Gastroesophageal sphincter (tissue), 3 donors: ENCODE measurements around the gene SHOC2.

Experiments
- CTCF ChIP-seq, 4 experiments: fragments of 200-600 bp in 2 of 4; fragments of 450-650 bp in 2 of 4; sonication (generic) in 1 of 4; IDR thresholded peaks; one replicate each; pipeline ENCODE4 v1.5.1; 2017 to 2019; ENCODE audit warnings: antibody characterized with exemption in 4 of 4, mild to moderate bottlenecking in 2 of 4, moderate library complexity in 2 of 4
- EP300 ChIP-seq: sonication (generic); formaldehyde crosslinking; IDR thresholded peaks from one replicate; pipeline ENCODE4 v1.6.1; 2017; ENCODE audit warnings: antibody characterized with exemption, mild to moderate bottlenecking
- POLR2A ChIP-seq, 2 donors: fragments of 450-650 bp; IDR thresholded peaks; one replicate each; pipeline ENCODE4 v1.6.1; 2017; ENCODE audit warnings: antibody characterized with exemption in 2 of 2, mild to moderate bottlenecking in 2 of 2, moderate library complexity in 1 of 2

- TF ChIP-seq CTCF (IDR thresholded peaks at IDR 0.05) (no peak), EP300 (no peak), POLR2A (IDR thresholded peaks at IDR 0.05) (no peak)
Observed at GRCh38 chr10:110962443-110962842, 43.0 kb downstream of the SHOC2 start.
